ENCODE data around the gene SLC9C1.

The SLC9C1 gene

GRCh38 chr3:112149136-112149535 is 144.9 kb downstream of the SLC9C1 start:
- TF ChIP-seq, protein P1, sequence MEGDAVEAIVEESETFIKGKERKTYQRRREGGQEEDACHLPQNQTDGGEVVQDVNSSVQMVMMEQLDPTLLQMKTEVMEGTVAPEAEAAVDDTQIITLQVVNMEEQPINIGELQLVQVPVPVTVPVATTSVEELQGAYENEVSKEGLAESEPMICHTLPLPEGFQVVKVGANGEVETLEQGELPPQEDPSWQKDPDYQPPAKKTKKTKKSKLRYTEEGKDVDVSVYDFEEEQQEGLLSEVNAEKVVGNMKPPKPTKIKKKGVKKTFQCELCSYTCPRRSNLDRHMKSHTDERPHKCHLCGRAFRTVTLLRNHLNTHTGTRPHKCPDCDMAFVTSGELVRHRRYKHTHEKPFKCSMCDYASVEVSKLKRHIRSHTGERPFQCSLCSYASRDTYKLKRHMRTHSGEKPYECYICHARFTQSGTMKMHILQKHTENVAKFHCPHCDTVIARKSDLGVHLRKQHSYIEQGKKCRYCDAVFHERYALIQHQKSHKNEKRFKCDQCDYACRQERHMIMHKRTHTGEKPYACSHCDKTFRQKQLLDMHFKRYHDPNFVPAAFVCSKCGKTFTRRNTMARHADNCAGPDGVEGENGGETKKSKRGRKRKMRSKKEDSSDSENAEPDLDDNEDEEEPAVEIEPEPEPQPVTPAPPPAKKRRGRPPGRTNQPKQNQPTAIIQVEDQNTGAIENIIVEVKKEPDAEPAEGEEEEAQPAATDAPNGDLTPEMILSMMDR (IDR thresholded peaks at IDR 0.05; ENCODE audit: insufficient read depth, missing control alignments) = no peak
- no peak for DNase-seq (ENCODE audit: insufficient read length, low spot score)
- no peak for FAIRE-seq

DNA sequence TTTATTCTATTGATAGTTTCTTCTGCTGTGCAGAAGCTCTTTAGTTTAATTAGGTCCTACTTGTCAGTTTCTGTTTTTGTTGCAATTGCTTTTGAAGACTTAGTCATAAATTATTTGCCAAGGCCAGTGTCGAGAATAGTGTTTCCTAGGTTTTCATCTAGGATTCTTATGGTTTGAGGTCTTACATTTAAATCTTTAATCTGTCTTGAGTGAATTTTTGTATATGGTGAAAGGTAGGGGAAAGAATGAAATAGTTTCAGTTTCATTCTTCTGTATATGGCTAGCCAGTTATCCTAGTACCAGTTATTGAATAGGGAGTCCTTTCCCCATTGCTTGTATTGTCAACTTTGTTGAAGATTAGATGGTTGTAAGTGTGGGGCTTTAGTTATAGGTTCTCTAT is 150.3 kb downstream of the SLC9C1 start:
- TF ChIP-seq, protein P1 (IDR thresholded peaks at IDR 0.05; ENCODE audit: insufficient read depth, missing control alignments) = no peak
- DNase-seq (ENCODE audit: insufficient read length, low spot score) (no peak), FAIRE-seq (no peak)

GRCh38 chr3:112143251-112143650 is 150.8 kb downstream of the SLC9C1 start:
- no peak for DNase-seq (ENCODE audit: insufficient read length, low spot score)
- no peak for FAIRE-seq
- TF ChIP-seq, protein P1 (IDR thresholded peaks at IDR 0.05; ENCODE audit: insufficient read depth, missing control alignments) = no peak

DNA sequence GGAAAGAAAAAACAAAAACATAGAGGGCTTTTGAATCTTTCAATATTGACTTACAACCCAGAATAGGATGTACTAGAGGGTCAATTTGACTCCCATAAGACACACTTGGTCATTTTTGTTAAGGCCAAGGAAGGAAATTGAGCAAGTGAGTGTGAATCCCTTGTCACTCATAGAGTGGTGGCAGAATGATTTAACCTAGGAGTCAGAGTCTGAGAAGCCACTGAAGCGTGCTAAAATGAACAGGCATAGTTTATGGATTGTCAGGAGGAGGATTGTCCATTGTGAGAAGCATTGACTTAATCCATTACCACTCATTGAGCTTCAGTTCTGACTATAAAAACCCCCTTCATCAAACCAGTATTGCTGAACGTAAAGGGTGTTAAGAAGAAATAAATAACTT is 152.7 kb downstream of the SLC9C1 start:
- DNase-seq (ENCODE audit: insufficient read length, low spot score) = no peak
- TF ChIP-seq, protein P1 (IDR thresholded peaks at IDR 0.05; ENCODE audit: insufficient read depth, missing control alignments) = no peak
- FAIRE-seq = no peak

DNA sequence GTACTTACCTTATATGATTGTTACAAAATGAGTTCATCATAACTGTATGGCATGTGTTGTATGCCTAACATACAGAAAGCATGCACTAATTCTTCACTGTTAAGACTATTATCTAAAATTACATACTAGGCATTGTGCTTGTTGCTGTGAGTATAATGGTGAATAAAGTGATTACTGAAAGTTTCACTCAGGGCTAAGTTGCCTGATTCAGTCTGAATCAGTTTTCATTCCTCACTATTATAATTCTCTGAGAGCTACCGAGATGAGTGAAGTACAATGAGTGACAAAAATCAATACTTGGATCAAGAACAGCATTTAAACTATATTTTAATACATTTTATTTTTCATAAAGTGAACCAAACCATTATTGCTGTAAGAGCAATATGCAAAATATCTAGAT is 153.4 kb downstream of the SLC9C1 start:
- no peak for FAIRE-seq
- TF ChIP-seq, protein P1 (IDR thresholded peaks at IDR 0.05; ENCODE audit: insufficient read depth, missing control alignments) = no peak
- no peak for DNase-seq (ENCODE audit: insufficient read length, low spot score)

DNA sequence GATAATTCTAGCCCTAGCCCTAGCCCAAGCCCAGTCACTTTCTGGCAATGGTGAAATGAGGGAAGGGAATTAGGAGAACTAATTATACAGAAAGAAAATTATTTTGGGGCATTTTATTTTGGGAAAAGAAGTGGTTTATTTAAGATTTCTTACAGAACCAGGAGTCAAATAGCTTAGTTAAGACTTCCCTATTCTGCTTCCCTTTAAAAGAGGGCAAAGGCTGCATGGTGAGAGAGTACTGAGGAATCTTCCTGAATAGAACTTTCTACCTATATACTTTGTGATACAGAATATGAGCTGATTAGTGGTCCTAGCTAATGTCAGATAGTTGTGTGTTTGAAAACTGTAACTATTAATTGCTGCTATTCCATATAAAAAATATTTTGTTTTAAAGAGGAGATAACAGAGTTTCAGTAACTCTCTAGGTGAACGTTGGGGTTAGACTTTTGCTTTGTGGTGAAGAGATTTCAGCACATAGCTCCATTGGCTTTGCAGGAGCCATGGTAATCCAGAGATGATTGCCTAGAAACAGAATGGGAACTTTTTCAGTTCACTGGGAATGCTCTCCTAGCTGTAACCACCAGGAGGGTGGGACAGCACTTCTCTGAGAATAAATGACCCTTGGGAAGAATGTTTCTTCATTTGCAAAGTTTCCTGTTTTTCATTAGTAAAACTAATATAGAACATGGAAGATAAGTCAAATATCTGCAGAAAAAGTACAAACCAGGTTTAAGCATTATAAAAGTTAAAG is 155.6 kb downstream of the SLC9C1 start:
- no peak for FAIRE-seq
- DNase-seq (ENCODE audit: insufficient read length, low spot score) = no peak
- TF ChIP-seq, protein P1 (IDR thresholded peaks at IDR 0.05; ENCODE audit: insufficient read depth, missing control alignments) = no peak

DNA sequence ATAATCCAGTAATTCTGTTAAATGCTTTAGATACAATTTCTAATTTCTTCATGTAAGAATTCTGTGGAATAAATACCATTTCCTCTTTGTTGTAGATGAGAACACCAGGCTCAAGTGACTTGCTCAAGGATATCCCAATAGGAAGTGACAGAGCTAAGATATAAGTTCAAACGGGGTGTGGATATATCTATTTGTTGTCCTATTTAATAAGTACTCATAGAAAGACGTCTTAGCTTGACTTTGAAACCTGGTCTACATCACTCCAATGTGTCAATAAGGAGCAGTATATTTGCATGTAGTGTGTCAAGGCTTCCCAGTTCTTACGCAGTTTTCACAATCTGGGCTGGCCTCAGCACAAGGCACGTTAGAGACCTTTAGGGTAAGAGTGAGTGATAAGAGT is 156.2 kb downstream of the SLC9C1 start:
- FAIRE-seq (no peak), DNase-seq (ENCODE audit: insufficient read length, low spot score) (no peak)
- TF ChIP-seq, protein P1 (IDR thresholded peaks at IDR 0.05; ENCODE audit: insufficient read depth, missing control alignments) = no peak
